GM12878 (cell line): ENCODE results near the gene ME2.

Source experiments
- CTCF ChIP-seq, 3 experiments: IDR thresholded peaks in 2 of 3; conservative IDR thresholded peaks in 1 of 3; 2 replicates each; pipeline ENCODE4 v1.5.1; 2011; ENCODE audit warnings: low read depth in 3 of 3, low read length in 3 of 3, mild to moderate bottlenecking in 3 of 3, control low read depth in 2 of 3, moderate library complexity in 2 of 3, inconsistent platforms in 1 of 3, mixed read lengths in 1 of 3; ENCODE audit not compliant: control insufficient read depth in 2 of 3, insufficient read depth in 1 of 3; ENCODE audit errors: extremely low read depth in 1 of 3
- EP300 ChIP-seq, 2 experiments: fragments of 150-350 bp in 1 of 2; IDR thresholded peaks; 2 replicates each; pipeline ENCODE4 v1.6.1; 2011 to 2012; ENCODE audit warnings: low read depth in 2 of 2, low read length in 2 of 2, borderline replicate concordance in 1 of 2, improper control_type of control experiment in 1 of 2, inconsistent platforms in 1 of 2; ENCODE audit not compliant: control insufficient read depth in 1 of 2
- HCFC1 ChIP-seq: fragments of 150-350 bp; IDR thresholded peaks from 2 replicates; pipeline ENCODE4 v1.6.1; 2014; ENCODE audit warnings: low read length
- NRF1 ChIP-seq: conservative IDR thresholded peaks from 2 replicates; pipeline ENCODE4 v1.6.1; 2011; ENCODE audit warnings: mild to moderate bottlenecking, low read depth, low read length, improper control_type of control experiment
- POLR2AphosphoS5 ChIP-seq: IDR thresholded peaks from 2 replicates; pipeline ENCODE4 v1.6.1; 2011; ENCODE audit warnings: mild to moderate bottlenecking, low read length, inconsistent platforms
- RCOR1 ChIP-seq: conservative IDR thresholded peaks from 2 replicates; pipeline ENCODE4 v1.6.1; 2012; ENCODE audit warnings: low read depth, low read length, improper control_type of control experiment
- SIN3A ChIP-seq: IDR thresholded peaks from 2 replicates; pipeline ENCODE4 v1.6.1; 2012; ENCODE audit warnings: low read depth, low read length, improper control_type of control experiment
- SREBF2 ChIP-seq: IDR thresholded peaks from 2 replicates; pipeline ENCODE4 v1.6.1; 2012; ENCODE audit warnings: mild to moderate bottlenecking, low read length
- TCF7 ChIP-seq: IDR thresholded peaks from 2 replicates; pipeline ENCODE4 v1.6.1; 2014; ENCODE audit warnings: antibody characterized with exemption, borderline replicate concordance
- TF ChIP-seq, protein P1 (sequence below): IDR thresholded peaks from 2 replicates; pipeline ENCODE4 v1.6.1; 2011; ENCODE audit warnings: borderline replicate concordance, low read depth, mild to moderate bottlenecking, moderate library complexity, low read length; ENCODE audit not compliant: insufficient read depth, poor library complexity, severe bottlenecking

DNA sequence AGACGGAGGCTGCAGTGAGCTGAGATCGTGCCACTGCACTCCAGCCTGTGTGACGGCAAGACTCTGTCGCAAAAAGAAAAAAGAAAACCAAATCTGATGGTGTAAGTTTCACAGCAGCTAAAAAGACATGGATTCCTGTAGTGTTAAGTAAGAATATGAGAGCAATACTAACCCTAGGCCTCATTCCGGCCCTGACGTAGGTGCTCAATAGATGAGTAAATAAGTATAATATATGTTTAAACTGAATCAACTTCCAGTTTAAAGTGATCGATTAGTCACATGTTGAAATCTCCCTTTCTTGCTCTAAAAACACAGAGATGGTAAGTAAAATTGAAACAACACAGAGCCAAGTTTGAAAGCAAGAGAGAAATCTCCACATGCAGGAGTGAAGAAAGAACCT is 8.0 kb downstream of the ME2 start:
- TF ChIP-seq, protein P1, sequence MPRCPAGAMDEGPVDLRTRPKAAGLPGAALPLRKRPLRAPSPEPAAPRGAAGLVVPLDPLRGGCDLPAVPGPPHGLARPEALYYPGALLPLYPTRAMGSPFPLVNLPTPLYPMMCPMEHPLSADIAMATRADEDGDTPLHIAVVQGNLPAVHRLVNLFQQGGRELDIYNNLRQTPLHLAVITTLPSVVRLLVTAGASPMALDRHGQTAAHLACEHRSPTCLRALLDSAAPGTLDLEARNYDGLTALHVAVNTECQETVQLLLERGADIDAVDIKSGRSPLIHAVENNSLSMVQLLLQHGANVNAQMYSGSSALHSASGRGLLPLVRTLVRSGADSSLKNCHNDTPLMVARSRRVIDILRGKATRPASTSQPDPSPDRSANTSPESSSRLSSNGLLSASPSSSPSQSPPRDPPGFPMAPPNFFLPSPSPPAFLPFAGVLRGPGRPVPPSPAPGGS, result no peak
- TF ChIP-seq TCF7, result no peak
- no peak for TF ChIP-seq HCFC1
- TF ChIP-seq RCOR1, result no peak
- no peak for TF ChIP-seq SIN3A
- TF ChIP-seq POLR2AphosphoS5, result no peak
- no peak for TF ChIP-seq CTCF (IDR thresholded peaks at IDR 0.05 in 2 of 3, conservative IDR thresholded peaks at IDR 0.05 in 1 of 3; ENCODE audit: control insufficient read depth in 2 of 3, extremely low read depth in 1 of 3, insufficient read depth in 1 of 3, low read depth in 3 of 3, low read length in 3 of 3)
- TF ChIP-seq SREBF2, result no peak
- no peak for TF ChIP-seq EP300 (IDR thresholded peaks at IDR 0.05; ENCODE audit: borderline replicate concordance in 1 of 2, control insufficient read depth in 1 of 2, low read depth in 2 of 2, low read length in 2 of 2)
- TF ChIP-seq NRF1, result no peak
